ENCODE measurements around the gene SEC23B.

DNA sequence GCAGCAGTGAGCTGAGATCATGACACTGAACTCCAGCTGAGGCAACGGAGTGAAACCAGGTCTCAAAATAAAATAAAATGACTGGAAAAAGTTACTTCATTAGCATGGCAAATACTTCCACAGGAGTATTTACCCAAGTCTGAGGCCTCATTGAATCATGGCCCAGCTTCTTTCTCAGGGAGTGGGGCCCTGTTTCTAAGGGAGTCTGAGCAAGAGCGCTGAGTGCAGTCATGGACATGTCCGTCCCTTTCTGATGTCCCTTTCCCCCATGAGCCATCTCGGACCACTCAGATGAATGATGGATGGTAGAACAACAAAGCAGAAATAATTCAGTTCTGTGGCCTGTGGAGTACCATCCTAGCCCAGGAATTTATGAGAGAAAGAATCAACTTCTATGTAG lies 72.3 kb downstream of the SEC23B start:
- TF ChIP-seq EP300 (IDR thresholded peaks at IDR 0.05) (no peak), CTCF (IDR thresholded peaks at IDR 0.05) (no peak), POLR2A (IDR thresholded peaks at IDR 0.05) (no peak), POLR2AphosphoS5 (IDR thresholded peaks at IDR 0.05) (no peak)

All from upper lobe of left lung (tissue), 4 donors.